Occipital lobe (tissue), 2 donors: ENCODE measurements around the gene ANO2. TPM values are rescaled to one million over a fixed set of nuclear protein-coding genes. Genes with fewer than 3 reads are reported as not detected.

Experiments
- DNase-seq: peaks from one replicate; lab custom pipeline; 2025; lab: John Stamatoyannopoulos, UW
- total RNA-seq: library from RNA; depleted of rRNA; stranded (reverse); fragments of >200 nt; gene quantifications from one replicate; pipeline ENCODE4 v1.2.3, GENCODE V29; 2014

ANO2 gene
- 3.6 TPM for total RNA-seq

DNA sequence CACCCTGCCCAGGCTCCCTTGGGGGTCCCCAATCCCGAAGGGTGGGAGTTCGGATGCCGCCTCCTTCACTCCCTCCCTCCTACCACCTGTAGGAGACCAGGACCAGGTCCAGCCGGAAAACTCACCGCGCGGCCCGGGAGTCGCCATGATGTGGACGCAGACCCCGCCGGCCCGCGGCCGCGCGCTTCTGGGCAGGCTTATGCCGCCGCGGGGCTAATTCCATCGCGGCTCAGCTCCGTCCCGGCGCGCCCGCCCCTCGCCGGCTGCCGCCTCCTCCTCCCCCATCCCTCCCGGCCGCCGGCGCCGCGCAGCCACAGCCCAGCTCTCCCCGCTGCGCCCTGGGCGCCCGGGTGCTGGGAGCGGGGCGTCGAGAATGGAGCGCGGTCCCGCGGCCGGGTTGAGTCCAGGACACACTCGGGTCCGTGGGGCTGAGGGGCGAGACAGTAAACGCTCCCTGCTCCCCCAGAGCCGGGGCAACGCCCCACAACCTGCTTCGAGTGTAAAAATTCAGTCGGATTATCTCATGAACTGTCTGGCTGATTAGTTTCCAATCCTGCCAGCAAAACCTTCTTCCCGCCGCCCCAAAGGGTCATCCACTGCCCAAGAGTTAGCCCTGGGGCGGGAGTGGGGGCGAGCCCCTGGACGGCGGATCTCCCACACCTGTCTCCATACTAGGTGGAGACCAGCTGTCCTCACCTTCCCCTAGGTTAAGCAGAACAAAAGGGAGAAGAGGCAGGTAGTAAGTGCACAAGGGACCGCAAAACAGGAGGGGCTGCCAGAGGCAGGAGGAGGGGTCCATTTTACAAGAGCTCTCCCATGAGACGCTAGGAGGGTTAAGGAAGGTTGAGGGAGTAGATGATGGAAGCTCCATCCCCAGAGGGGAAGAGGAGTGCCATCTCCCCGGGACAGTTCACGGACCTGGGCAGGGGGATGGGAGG, at the start of gene ANO2:
TSS of gene ANO2 (minus strand) at position 189 of the 938 bp plus-strand sequence. CDS start at position 147, 42 bp downstream.
- DNase-seq, result no peak

DNA sequence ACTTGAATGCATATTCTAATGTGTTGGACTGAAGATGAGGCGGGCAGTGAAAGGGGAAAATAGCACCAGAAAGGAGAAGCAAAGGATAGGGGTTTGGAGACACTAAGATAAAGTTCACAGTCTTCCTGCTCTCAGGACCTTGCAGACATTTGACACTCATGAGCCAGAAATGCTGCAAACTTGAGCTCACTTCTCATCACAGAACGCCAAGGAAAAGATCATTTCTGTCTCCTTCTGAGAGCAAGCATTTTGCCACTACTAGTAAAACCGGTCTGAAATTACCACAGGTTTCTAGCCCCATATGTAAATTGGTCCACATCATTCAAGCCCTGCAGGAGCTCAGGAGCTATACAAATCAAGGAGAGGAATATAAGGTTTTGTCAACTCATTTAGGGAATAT, 44.6 kb upstream of the ANO2 start:
- DNase-seq, result no peak

DNA sequence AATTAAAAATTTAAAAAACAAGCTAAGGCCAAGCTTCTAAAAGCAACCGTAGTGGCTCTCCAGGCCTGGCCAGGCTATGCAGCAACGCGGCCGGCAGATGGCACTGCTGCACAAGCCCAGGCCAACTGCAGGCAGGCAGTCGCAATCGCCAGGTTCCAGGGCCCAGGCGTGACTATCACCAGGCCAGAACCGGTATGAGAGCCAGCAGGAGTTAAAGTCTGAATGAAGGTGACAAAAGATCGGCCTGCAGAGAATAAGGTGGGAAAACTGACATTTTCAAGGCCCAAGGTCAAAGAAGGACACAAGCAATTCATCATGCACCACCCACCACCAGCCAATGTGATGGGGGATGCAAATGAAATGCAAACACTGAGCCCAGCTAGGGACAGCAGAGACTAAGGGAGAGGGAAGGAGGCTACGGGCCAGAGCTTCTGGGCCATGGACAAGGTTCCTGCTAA, 43.6 kb upstream of the ANO2 start:
- peak; percentile 30 for DNase-seq

DNA sequence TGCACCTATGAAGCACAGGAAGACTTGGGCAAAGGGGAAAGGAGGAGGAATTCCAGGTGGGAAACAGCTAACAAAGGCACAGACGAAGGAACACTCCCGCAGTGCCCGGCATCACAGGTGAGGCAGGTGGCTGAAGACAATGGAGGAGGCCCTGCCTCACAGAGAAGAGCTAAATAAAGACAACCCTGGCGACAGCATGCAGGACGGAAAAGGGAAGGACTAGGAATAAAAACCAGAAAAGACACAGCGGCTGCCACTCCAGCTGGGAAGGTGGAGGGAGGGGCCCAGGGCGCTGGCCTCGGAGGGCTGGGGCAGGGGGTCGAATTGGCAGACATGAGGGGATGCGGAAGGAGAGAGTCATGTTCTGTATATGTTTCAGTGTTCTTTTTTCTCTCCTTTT, 43.0 kb upstream of the ANO2 start:
- DNase-seq, result no peak

DNA sequence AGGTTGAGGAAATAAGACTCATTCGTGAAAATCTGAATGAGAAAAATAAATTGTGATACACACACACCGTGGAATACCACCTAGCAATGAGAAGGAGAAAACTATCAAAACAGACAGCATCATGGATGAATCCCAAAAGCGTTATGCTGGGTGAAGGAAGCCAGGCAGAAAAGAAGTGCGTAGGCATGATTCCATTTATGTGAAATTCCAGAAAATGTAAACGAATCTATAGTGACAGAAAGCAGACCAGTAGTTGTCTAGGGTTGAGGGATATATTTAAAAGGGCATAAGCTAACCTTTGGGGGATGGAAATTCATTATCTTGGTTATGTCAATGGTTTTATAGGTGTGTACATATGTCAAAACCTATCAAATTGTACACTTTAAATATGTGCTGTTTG, 42.5 kb upstream of the ANO2 start:
- DNase-seq, result no peak

DNA sequence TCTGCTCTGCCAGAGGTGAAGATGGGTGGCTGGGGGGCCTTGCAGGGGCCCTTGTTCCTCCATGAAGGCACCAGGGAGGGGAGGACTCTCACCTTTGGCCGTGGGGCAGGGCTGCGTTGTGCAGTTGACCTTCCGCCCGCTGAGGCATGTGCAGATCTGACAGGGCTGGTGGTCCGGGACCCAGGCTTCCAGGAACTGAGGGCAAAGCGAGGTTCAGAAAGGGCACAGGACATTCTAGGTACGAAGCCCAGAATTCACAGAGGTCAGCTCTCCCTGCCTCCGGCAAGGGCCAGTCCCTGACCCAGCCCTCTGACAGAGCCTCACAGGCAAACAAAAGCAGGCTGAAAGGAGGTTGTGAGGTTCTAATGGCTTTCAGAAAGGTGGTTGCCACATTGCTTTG, 40.4 kb upstream of the ANO2 start:
- DNase-seq, result no peak

DNA sequence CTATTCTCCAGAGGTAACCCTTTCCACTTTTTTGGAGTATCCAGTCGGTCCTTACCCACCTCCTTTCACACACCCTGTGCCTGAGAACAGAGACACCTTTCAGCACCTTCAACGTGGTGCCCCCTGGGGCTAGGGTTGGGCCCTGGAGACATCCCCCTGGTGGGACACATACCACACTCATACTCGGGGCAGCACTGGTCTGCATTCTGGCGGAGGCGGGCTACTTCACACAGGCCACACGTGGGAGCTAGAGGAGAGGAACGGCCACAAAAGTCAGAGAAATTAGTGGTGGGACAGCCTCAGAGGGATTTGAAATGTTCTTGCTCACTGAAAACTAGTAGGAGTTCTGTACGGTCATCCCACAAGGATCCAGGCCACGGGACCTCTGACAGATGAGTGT, 39.8 kb upstream of the ANO2 start:
- no peak for DNase-seq

DNA sequence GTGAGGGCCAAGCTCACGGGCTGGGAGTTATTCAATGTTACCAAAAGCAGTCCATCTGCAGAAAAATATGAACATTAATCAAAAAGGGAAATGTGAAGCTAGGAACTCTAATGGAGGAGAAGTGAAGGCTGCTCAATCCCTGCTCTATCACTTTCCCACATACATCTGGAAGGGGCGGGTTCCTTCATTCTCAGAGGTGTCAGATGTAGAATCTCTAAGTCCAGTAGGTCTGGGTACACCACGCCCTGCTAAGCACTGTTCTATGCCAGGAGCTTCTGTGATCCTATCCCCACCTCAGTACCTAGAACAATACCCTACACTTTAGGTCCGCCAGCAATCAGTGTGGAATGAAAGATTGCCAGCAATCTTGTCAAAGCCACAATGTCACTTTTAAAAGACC, 37.0 kb upstream of the ANO2 start:
- DNase-seq, result no peak

DNA sequence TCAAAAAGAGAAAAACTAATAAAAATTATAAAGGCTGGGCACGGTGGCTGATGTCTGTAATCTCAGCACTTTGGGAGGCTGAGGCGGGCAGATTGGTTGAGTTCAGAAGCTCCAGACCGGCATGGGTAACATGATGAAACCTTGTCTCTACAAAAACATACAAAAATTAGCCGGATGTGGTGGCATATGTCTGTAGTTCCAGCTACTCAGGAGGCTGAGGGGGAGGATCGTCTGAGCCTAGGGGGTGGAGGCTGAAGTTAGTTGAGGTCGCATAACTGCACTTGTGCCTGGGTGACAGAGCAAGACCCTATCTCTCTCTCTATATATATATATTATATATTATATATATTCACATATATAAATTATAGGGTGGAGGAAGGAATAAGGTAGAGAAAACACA, 32.5 kb upstream of the ANO2 start:
- no peak for DNase-seq

DNA sequence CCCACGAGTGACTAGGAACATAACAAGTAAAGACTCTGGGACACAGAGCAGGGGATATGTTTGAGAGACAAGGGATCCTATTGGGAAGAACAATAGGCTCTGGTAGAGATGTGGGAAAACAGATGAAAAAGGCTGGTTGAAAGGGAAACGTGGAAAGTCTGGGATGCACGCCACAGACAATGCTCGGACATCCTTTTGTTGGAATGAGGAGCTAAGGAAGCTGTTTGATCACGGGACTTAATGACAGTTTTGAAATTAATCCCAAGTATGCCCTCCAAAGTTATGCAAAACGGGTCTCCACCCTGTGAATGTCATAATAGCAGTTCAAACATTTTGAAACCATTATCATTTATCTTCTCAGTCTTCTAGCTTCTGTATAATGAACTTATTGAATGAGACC, 31.7 kb upstream of the ANO2 start:
- no peak for DNase-seq

DNA sequence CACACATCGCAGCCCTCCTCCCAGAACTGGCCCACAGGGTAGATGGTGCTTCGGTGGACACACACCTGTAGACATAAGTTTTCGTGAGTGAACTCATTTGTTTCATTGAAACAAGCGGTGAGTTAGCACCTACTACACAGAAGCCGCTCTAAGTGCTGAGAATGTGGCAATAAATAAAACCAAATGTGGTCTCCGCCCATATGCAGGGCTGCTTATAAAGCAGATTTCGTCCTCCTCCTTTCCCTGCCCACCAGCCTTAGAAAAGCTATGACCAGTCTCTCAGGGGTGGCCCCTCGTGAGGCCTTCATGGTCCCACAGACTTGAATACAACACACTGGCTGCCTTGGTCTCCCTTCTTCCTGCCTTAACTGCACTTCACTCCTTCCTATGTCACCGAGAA, 31.1 kb upstream of the ANO2 start:
- no peak for DNase-seq

DNA sequence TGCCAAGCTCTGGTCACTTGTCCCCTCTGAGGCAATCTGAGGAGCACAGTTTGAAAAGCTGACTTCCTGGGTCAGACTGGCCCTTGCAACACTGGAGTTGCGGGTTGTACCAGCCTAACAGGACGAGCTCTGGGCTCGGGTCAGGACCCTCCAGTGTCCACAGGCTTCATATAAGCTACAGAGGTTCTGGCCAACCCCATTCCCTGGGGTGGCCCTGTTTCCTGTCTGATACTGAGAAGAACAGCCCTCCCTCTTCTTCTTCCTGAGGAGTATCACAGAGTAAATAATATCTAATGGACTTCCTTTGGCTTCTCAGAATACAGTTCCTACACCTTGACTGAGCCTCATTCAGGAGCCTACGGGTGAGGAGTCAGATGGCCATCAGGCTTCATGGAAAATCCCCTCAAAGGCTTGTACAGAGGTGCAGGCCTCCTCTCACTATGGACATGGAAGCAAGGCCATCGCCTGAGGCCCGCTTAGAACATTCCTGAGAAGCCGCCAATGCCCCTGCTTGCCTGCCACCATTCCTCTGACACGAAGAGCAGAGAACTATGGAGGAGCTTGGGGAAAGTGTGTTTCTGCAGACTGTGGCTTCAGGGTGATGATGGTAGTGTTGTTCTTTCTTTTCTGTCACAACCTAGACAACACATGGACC, 28.5 kb upstream of the ANO2 start:
- DNase-seq, result no peak

DNA sequence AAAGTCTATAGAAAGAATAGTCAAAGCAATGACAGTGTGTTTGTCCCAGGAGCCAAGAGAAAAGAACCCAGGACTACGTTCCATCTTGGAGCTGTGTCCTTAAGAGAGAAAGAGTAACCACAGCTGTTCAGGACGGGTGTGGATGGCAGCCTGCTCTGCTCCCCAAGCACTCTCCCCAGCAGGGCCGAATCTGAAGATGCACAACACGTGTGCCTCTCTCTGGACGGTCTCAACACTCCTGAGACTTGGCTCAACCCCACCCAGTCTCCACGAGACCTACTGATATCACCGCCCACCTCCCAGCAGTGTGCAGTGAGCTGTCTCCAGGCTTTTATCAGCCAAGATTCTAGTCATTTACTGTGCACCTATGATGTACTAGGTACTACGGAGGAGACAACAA, 27.3 kb upstream of the ANO2 start:
- no peak for DNase-seq

DNA sequence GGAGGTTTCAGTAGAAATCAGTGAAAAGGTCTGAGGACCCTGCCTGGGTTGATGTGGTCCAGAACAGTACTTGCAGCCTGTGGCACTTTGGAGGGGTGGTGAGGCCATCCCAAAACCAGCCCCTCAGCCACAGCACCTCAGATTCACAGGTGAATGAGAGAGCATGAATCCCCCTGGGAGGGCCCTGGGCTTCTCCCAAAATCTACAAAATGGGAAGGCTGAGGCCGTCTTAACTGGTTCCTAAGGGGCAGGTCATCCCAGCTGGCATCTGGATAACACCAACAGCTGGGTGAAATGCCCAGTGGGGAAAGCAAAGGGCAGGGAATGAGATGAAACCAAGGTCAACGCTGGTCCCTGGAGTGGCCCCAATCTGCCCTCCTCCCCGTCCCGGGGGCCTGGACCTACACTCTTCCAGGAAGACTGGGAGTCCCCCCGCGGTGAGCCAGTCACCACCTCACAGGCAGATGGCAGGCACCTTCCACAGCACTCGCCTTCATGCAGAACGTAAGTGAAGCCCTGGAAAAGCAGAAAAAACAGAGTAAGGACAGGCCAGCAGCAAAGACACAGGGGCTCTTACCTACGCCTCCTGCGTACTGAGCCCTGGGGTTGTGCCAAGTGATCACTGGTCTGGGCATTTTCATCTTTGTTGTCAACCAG, 26.3 kb upstream of the ANO2 start:
- DNase-seq, result no peak

DNA sequence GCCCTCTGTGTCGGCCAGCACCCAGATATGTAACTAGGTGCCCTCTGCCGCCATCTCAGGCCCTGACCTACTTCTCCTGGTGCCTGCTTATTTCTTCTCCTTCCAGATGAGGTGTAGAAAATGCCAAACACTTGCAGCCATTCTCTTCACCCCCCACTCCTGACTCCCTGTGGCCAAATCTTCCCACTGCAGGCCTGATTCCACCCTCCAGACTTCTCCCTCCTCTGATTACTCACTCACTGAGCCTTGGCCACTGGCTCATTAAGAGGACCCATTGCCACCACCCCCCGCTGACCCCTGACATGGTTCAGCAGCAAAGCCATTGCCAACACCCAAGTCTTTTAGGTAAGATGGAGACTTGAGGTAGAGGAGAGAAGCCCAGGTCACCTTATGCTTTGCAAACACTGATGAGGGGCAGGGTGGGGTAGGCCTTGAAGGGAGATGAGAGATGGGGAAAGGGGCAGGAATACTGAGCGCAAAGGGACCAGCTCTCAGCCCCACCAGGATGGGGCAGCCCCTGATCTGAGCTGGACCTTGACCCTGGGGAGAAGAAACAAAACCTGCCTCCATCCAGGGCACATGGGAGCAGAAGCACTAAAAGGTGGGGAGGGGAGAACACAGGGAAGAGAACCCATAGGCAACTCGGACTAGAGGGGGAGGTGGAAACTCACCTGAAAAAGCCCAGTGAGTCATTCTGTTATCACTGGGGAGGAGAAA, 25.1 kb upstream of the ANO2 start:
- DNase-seq, result no peak

DNA sequence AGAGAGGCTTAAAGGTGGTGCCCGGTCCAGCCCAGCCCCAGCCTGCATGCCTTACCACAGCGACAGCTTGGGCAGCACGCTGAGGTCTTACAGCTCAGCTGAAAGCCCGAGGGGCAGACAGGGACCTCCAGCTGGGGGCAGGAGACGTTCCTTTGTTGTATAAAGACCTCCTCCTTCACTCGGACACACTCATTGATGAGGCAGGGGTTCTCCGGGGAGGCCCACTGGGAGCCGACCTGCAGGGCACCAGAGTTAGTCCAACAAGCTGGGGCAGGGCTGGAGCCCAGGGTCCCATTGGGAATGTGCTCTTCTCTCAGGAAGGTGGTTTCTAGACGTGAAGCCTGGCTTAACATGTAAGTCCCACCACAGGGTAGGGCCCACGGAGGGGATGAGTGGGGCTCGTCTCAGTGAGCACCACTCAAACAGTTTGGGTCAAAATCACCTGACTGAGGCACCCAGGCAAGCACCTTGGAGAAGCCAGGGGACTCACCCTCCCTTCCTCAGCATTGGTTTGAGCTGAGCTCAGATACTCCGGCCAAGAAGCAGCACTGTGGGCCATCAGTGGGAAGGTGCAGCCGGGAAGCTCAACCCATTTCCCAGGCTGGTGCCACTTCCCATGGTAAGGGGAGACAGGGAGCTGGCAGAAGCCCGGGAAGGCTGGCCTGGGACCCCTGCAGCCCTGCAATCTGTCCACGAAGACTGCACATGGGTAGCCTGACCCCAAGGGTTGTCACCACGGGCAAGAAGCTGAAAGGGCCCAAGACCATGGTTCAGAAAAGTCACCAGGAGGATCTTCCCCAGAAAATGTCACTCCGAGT, 24.3 kb upstream of the ANO2 start:
- no peak for DNase-seq

DNA sequence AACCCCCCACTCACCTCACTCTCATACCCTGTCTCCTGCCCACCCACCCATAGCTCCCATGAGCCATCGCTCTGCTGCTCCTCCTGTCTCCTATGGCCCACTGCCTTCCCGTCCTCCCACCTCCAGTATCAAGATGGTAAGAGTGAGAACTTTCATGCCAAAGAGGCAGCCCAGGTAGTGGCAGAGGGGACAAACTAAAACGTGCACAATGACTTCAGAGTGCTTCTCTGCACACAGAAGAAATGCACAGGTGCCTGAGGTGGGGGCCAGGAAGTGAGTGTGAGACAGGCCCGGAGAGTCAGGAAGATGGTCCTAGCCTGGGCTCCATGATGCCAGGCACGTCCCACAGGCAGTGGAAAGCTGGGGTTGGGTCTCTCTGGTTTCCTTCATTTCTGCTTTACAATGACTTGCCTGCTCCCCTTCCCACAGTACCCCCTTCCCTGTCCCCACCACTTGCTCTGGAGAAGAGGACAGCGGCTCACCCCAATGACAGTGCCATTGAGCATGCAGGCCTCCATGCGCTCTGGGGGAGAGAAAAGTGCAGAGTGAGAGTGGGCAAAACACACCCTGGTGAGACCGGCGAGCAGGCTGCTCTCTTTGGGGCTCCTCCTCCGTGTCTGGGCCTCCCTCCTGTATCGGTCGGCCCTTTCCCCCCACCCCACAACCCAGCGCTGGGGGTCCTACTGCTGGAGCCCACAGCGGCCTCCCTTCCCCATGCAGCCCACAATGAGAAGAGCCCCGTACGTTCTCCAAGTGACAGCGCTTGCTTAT, 22.8 kb upstream of the ANO2 start:
- DNase-seq, result no peak

DNA sequence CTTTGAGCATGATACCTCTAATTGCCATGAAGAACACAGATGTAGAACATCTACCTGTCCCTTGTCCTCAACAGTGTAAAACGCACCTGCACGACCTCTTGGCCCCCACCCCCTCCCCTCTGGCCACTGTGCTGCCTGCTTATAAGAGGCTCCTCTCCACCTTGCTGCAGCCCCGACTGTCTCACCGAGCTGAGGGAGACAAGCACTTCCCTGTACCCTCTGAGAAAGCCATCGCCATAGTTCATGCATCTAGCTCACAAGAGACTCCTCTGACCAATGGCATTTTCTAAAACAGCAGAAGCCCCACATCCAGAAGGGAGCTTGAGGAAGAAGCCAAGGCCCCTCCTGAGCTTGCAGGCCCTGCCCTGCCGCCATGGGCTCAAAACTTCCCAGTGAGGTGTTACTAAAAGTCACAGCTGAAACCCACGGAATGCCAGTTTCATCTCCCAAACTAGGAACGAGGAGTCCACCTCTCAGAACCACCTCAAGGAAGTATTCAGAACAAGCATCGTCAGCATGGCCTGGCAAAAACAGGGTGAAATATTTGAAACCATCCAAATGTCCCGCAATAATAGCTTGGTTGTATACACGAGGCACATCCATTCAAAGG, 21.5 kb upstream of the ANO2 start:
- DNase-seq, result no peak

DNA sequence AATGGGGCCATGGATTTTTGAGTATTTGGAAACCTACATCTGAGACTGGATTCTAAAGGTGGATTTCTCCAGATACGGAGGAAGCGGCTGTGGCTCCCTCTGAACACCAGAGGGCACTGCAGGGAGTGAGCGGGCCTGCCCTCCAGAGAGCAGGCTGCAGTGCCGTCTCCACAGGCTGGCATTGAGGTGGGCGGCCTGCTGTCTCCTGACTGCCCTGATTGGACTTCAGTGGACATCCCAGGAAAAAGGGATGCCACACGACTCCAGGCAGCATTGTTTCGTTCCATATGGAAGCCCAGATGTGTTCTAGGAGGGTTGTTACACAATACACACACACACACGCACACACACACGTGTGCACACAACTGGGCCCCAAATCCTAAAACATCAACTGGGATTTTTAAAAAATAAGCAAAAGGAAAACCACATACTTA, 20.9 kb upstream of the ANO2 start:
- DNase-seq, result no peak
